IMR-90 (cell line): ENCODE measurements around the gene OPRM1. TPM values are rescaled to one million over a fixed set of nuclear protein-coding genes. Genes with fewer than 3 reads are reported as not detected.

Experiments used
- ATAC-seq: fragments of 200-7000 bp; cut with Tn5 transposase; 2 replicates; pipeline ENCODE4 v1.9.1; 2020; ENCODE audit warnings: low read depth, mild to moderate bottlenecking, moderate library complexity
- BruUV-seq: library from RNA; stranded (reverse); fragments of 400-500 nt; replicated peaks from 2 replicates; lab custom pipeline; 2021; lab: Mats Ljungman, UMichigan
- CTCF ChIA-PET: fragments of 300-600 bp; formaldehyde crosslinking; extraction: SDS; loops from one replicate; lab custom pipeline; 2021; ENCODE audit warnings: antibody characterized with exemption; lab: Yijun Ruan, JAX
- POLR2A ChIA-PET: fragments of 300-600 bp; sonication (Branson Sonifier 250); formaldehyde crosslinking; loops from one replicate; lab custom pipeline; 2022; ENCODE audit warnings: antibody characterized with exemption; ENCODE audit not compliant: unreplicated experiment; lab: Charles Lee
- DNase-seq: peaks from one replicate; pipeline ENCODE4 v3.0.0; 2013
- H2AFZ ChIP-seq: replicated peaks from 2 replicates; pipeline ENCODE3; 2013; ENCODE audit warnings: low read length, mild to moderate bottlenecking; ENCODE audit not compliant: poor library complexity
- H2AK5ac ChIP-seq: 2 replicates; pipeline ENCODE4 v1.6.1; 2013; ENCODE audit warnings: low read depth, low read length, inconsistent platforms
- H2AK9ac ChIP-seq: replicated peaks from 2 replicates; pipeline ENCODE3; 2013; ENCODE audit warnings: mild to moderate bottlenecking, low read depth, low read length, moderate library complexity; ENCODE audit not compliant: poor library complexity
- H2BK120ac ChIP-seq: 2 replicates; pipeline ENCODE4 v1.6.1; 2013; ENCODE audit warnings: low read depth, low read length, inconsistent platforms
- H2BK15ac ChIP-seq: 3 replicates; pipeline ENCODE4 v1.6.1; 2013; ENCODE audit warnings: low read depth, low read length, inconsistent platforms
- H2BK20ac ChIP-seq: 2 replicates; pipeline ENCODE4 v1.6.1; 2013; ENCODE audit warnings: low read depth, mild to moderate bottlenecking, inconsistent platforms, low read length, moderate library complexity
- H2BK5ac ChIP-seq: 2 replicates; pipeline ENCODE4 v1.6.1; 2013; ENCODE audit warnings: mild to moderate bottlenecking, low read depth, low read length, inconsistent platforms; ENCODE audit not compliant: poor library complexity, severe bottlenecking
- H3K14ac ChIP-seq: replicated peaks from 2 replicates; pipeline ENCODE4 v1.6.1; 2013; ENCODE audit warnings: low read depth, low read length, inconsistent platforms
- H3K18ac ChIP-seq: 2 replicates; pipeline ENCODE4 v1.6.1; 2013; ENCODE audit warnings: low read depth, low read length, control low read depth
- H3K23ac ChIP-seq: 2 replicates; pipeline ENCODE4 v1.6.1; 2013; ENCODE audit warnings: low read depth, low read length, inconsistent platforms
- H3K27ac ChIP-seq: 2 replicates; pipeline ENCODE4 v1.5.1; 2013; ENCODE audit warnings: mild to moderate bottlenecking, control low read depth, low read length; ENCODE audit not compliant: insufficient read depth
- H3K27me3 ChIP-seq: 2 replicates; pipeline ENCODE4 v1.6.1; 2013; ENCODE audit warnings: low read length; ENCODE audit not compliant: control insufficient read depth, insufficient read depth
- H3K36me3 ChIP-seq: 2 replicates; pipeline ENCODE4 v1.6.1; 2013; ENCODE audit warnings: low read length, mixed read lengths; ENCODE audit not compliant: control insufficient read depth, insufficient read depth
- H3K4ac ChIP-seq: 2 replicates; pipeline ENCODE4 v1.6.1; 2013; ENCODE audit warnings: low read depth, low read length, inconsistent platforms
- H3K4me1 ChIP-seq: 2 replicates; pipeline ENCODE4 v1.6.1; 2013; ENCODE audit warnings: low read length, mixed read lengths; ENCODE audit not compliant: control insufficient read depth, insufficient read depth
- H3K4me2 ChIP-seq: 2 replicates; pipeline ENCODE4 v1.6.1; 2013; ENCODE audit warnings: low read depth, mild to moderate bottlenecking, control low read depth, low read length, moderate library complexity
- H3K4me3 ChIP-seq: 2 replicates; pipeline ENCODE4 v1.5.1; 2013; ENCODE audit warnings: low read depth, mild to moderate bottlenecking, control low read depth, low read length, moderate library complexity; ENCODE audit not compliant: insufficient read depth
- H3K56ac ChIP-seq: 2 replicates; pipeline ENCODE4 v1.6.1; 2013; ENCODE audit warnings: low read length, inconsistent platforms; ENCODE audit not compliant: insufficient read depth; ENCODE audit errors: extremely low read depth
- H3K79me1 ChIP-seq, 2 experiments: 2 replicates each; pipeline ENCODE4 v1.6.1; 2013; ENCODE audit warnings: low read length in 2 of 2, inconsistent platforms in 1 of 2, low read depth in 1 of 2
- H3K9ac ChIP-seq: 2 replicates; pipeline ENCODE4 v1.6.1; 2013; ENCODE audit warnings: low read depth, low read length, control low read depth
- H3K9me1 ChIP-seq: 2 replicates; pipeline ENCODE4 v1.6.1; 2013; ENCODE audit warnings: low read length, inconsistent platforms; ENCODE audit not compliant: insufficient read depth
- H3K9me3 ChIP-seq: 2 replicates; pipeline ENCODE4 v1.6.1; 2013; ENCODE audit warnings: low read length; ENCODE audit not compliant: control insufficient read depth, insufficient read depth
- H4K20me1 ChIP-seq: 2 replicates; pipeline ENCODE4 v1.6.1; 2013; ENCODE audit warnings: low read length, inconsistent platforms; ENCODE audit not compliant: insufficient read depth
- H4K5ac ChIP-seq: 2 replicates; pipeline ENCODE4 v1.6.1; 2013; ENCODE audit warnings: mild to moderate bottlenecking, low read depth, low read length, control low read depth
- H4K8ac ChIP-seq, 2 experiments: 2 replicates each; pipeline ENCODE4 v1.6.1; 2013; ENCODE audit warnings: low read depth in 2 of 2, low read length in 2 of 2, control low read depth in 1 of 2, inconsistent platforms in 1 of 2
- H4K91ac ChIP-seq: 2 replicates; pipeline ENCODE4 v1.6.1; 2013; ENCODE audit warnings: low read depth, low read length, inconsistent platforms; ENCODE audit not compliant: insufficient read depth
- BHLHE40 ChIP-seq: fragments of 150-350 bp; IDR thresholded peaks from 2 replicates; pipeline ENCODE4 v1.6.1; 2016; ENCODE audit warnings: mild to moderate bottlenecking, low read depth, low read length
- CEBPB ChIP-seq: IDR thresholded peaks from 2 replicates; pipeline ENCODE4 v1.6.1; 2012; ENCODE audit warnings: low read depth, low read length, improper control_type of control experiment
- CHD1 ChIP-seq: IDR thresholded peaks from 2 replicates; pipeline ENCODE4 v1.6.1; 2012; ENCODE audit warnings: low read depth, low read length, improper control_type of control experiment
- CTCF ChIP-seq: conservative IDR thresholded peaks from 2 replicates; pipeline ENCODE4 v1.5.1; 2012; ENCODE audit warnings: mild to moderate bottlenecking, low read depth, low read length, improper control_type of control experiment
- ELK1 ChIP-seq: fragments of 150-350 bp; IDR thresholded peaks from 2 replicates; pipeline ENCODE4 v1.6.1; 2016; ENCODE audit warnings: low read depth, mild to moderate bottlenecking, low read length, moderate library complexity, borderline replicate concordance
- FOS ChIP-seq: fragments of 150-350 bp; IDR thresholded peaks from 2 replicates; pipeline ENCODE4 v1.6.1; 2016; ENCODE audit warnings: low read depth, low read length
- MAFK ChIP-seq: IDR thresholded peaks from 2 replicates; pipeline ENCODE4 v1.6.1; 2012; ENCODE audit warnings: low read depth, low read length, improper control_type of control experiment
- MAZ ChIP-seq: IDR thresholded peaks from 2 replicates; pipeline ENCODE4 v1.6.1; 2012; ENCODE audit warnings: low read depth, mild to moderate bottlenecking, low read length, improper control_type of control experiment, moderate library complexity, borderline replicate concordance
- MXI1 ChIP-seq: IDR thresholded peaks from 2 replicates; pipeline ENCODE4 v1.6.1; 2012; ENCODE audit warnings: low read depth, mild to moderate bottlenecking, low read length, moderate library complexity, borderline replicate concordance
- NFE2L2 ChIP-seq: fragments of 150-350 bp; IDR thresholded peaks from 2 replicates; pipeline ENCODE4 v1.6.1; 2016; ENCODE audit warnings: low read depth, mild to moderate bottlenecking, low read length
- POLR2A ChIP-seq: IDR thresholded peaks from 2 replicates; pipeline ENCODE4 v1.6.1; 2012; ENCODE audit warnings: mild to moderate bottlenecking, low read depth, low read length
- RAD21 ChIP-seq: IDR thresholded peaks from 2 replicates; pipeline ENCODE4 v1.6.1; 2012; ENCODE audit warnings: low read length, improper control_type of control experiment
- RCOR1 ChIP-seq: IDR thresholded peaks from 2 replicates; pipeline ENCODE4 v1.6.1; 2012; ENCODE audit warnings: mild to moderate bottlenecking, low read length, improper control_type of control experiment; ENCODE audit not compliant: insufficient replicate concordance
- RFX5 ChIP-seq: IDR thresholded peaks from 2 replicates; pipeline ENCODE4 v1.8.0; 2012; ENCODE audit warnings: low read depth, mild to moderate bottlenecking, low read length, moderate library complexity
- SMC3 ChIP-seq: fragments of 150-350 bp; IDR thresholded peaks from 2 replicates; pipeline ENCODE4 v1.6.1; 2016; ENCODE audit warnings: low read depth, mild to moderate bottlenecking, antibody characterized with exemption, low read length, moderate library complexity
- WGBS, 2 experiments: methylation state at CpG; one replicate each; pipeline versions ENCODE4 v1.1.5 to v1.1.7; 2013; ENCODE audit warnings: missing lambda C conversion rate in 2 of 2; ENCODE audit not compliant: insufficient read length in 1 of 2; ENCODE audit errors: extremely low coverage in 2 of 2; 5-methylcytosine and 5-hydroxymethylcytosine counted together
- dilution Hi-C: fragments of 300-500 bp; cut with HindIII; formaldehyde crosslinking; loops from one replicate; pipeline ENCODE4 v1.14.3; 2018; ENCODE audit warnings: low sequenced_read_pairs; ENCODE audit not compliant: unreplicated experiment
- in situ Hi-C: fragments of 300-500 bp; cut with MboI; formaldehyde crosslinking; loops from 3 replicates; pipeline ENCODE4 v1.14.3; 2019; ENCODE audit warnings: low sequenced_read_pairs, inconsistent platforms, mixed read lengths
- intact Hi-C: fragments of 100-400 bp; cut with micrococcal nuclease; formaldehyde crosslinking; loops from 2 replicates; pipeline ENCODE4 v1.10.0; 2022
- polyA plus RNA-seq, 3 experiments: library from polyadenylated mRNA; depleted of rRNA; stranded (reverse); fragments of >200 nt; gene quantifications; 2 replicates each; pipeline ENCODE4 v1.2.3, GENCODE V29; 2012; ENCODE audit warnings: low replicate concordance in 1 of 3
- total RNA-seq: library from RNA; depleted of rRNA; stranded (reverse); fragments of >200 nt; gene quantifications from 2 replicates; pipeline ENCODE4 v1.2.3, GENCODE V29; 2012
- TF ChIP-seq, protein P1 (sequence below): fragments of 150-350 bp; IDR thresholded peaks from 2 replicates; pipeline ENCODE4 v1.6.1; 2017; ENCODE audit warnings: mild to moderate bottlenecking, antibody characterized with exemption, low read length, low read depth

The OPRM1 gene
- total and polyA plus RNA-seq, 2 of the 4 experiments (the other 2 are of a cell fraction) = not detected

DNA sequence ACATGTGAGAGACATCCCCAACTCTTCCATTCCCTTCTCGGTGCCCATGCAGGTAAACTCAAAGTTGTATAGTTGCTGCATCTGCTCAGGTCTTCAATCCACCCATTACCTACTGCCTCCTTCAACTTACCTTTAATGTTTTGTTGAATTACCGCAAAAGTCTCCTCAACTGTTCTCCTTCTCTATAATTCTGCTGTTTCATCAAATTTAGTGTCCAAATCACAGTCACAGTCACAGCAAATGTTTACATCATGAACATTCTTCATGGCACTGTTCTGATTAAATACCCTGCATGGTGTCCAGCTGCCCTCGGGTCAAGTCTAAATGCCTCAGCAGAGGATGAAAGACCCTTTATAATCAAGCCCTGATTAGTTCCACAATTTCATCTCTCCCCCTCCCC lies 187.4 kb downstream of the OPRM1 start:
- Histone ChIP-seq H3K4ac (no peak overlapping the region), H3K18ac (no peak overlapping the region), H2BK15ac (no peak overlapping the region), H2BK5ac (no peak overlapping the region), H4K5ac (no peak overlapping the region), H3K14ac (no peak overlapping the region), H4K91ac (no peak overlapping the region), H2AK9ac (no peak overlapping the region), H3K79me1 (no peaks in the 10 kb centered on the region), H2BK120ac (no peak overlapping the region), H3K9me1 (no peaks in the 10 kb centered on the region), H3K4me3 (no peak overlapping the region), H4K20me1 (no peaks in the 10 kb centered on the region), H3K4me2 (no peak overlapping the region), H2AK5ac (no peak overlapping the region), H4K8ac (no peak overlapping the region), H3K27me3 (no peaks in the 10 kb centered on the region), H3K36me3 (no peaks in the 10 kb centered on the region), H3K27ac (no peak overlapping the region), H2AFZ (no peak overlapping the region), H3K23ac (no peak overlapping the region), H3K4me1 (no peaks in the 10 kb centered on the region), H3K9ac (no peak overlapping the region), H3K9me3 (no peaks in the 10 kb centered on the region), H3K56ac (no peak overlapping the region), H2BK20ac (no peak overlapping the region)
- no TSS peak for BruUV-seq
- in situ Hi-C loops = no loop called here
- dilution Hi-C loops = no loop called here
- WGBS, 2 experiments = 88% methylated on average over 1 of the region's 3 CpGs; no CpG with 5 or more reads in 1 of the 2 experiments
- DNase-seq (no peak), ATAC-seq (no peak)
- TF ChIP-seq MXI1 (no peak), POLR2A (no peak), MAFK (no peak), RAD21 (no peak), BHLHE40 (no peak), NFE2L2 (no peak), CHD1 (no peak), RCOR1 (no peak), SMC3 (no peak), ELK1 (no peak), CEBPB (no peak), MAZ (no peak), FOS (no peak), CTCF (no peak), RFX5 (no peak)
- TF ChIP-seq, protein P1, sequence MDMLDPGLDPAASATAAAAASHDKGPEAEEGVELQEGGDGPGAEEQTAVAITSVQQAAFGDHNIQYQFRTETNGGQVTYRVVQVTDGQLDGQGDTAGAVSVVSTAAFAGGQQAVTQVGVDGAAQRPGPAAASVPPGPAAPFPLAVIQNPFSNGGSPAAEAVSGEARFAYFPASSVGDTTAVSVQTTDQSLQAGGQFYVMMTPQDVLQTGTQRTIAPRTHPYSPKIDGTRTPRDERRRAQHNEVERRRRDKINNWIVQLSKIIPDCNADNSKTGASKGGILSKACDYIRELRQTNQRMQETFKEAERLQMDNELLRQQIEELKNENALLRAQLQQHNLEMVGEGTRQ = no peak
- POLR2A ChIA-PET = no interaction called here
- CTCF ChIA-PET = no interaction called here
- intact Hi-C loops = no loop called here
